A549 (cell line): ENCODE data around the gene EML2. TPM values are rescaled to one million over a fixed set of nuclear protein-coding genes. Genes with fewer than 3 reads are reported as not detected.

ENCODE experiments used
- ATAC-seq, 2 experiments: fragments of 200-7000 bp in 1 of 2; fragments of >200 bp in 1 of 2; cut with Nextera tagmentation in 1 of 2; cut with Tn5 transposase in 1 of 2; 3 replicates each; pipeline versions ENCODE4 v1.8.0 to v1.9.1; 2018 to 2020; ENCODE audit warnings: mild to moderate bottlenecking in 1 of 2, moderate library complexity in 1 of 2
- CTCF ChIA-PET: fragments of 300-600 bp; sonication (Branson Sonifier 250); formaldehyde crosslinking; extraction: SDS; loops from one replicate; lab custom pipeline; 2021; ENCODE audit warnings: antibody characterized with exemption, inconsistent platforms; lab: Yijun Ruan, JAX
- POLR2A ChIA-PET: fragments of 350-600 bp; formaldehyde crosslinking; extraction: SDS; loops from one replicate; lab custom pipeline; 2021; ENCODE audit warnings: antibody characterized with exemption, inconsistent platforms; lab: Yijun Ruan, JAX
- DNase-seq, 2 experiments: peaks; one replicate each; pipeline versions ENCODE4 v3.0.0 to v3.0.0-alpha.2; 2011 to 2016; ENCODE audit warnings: low read depth in 1 of 2, low spot score in 1 of 2
- FAIRE-seq: peaks from 2 replicates; lab custom pipeline; 2011; peaks lifted over from hg19 to GRCh38; lab: Jason Lieb, UNC
- H3K27ac ChIP-seq, 2 experiments: fragments of >200 bp; sonication (Bioruptor Twin); formaldehyde crosslinking; 3 replicates each; pipeline ENCODE4 v1.5.1; 2016 to 2017
- H3K4me1 ChIP-seq: fragments of >200 bp; sonication (Bioruptor Twin); formaldehyde crosslinking; 3 replicates; pipeline ENCODE4 v1.6.1; 2016
- H3K4me2 ChIP-seq: fragments of >200 bp; sonication (Bioruptor Twin); formaldehyde crosslinking; 3 replicates; pipeline ENCODE4 v1.6.1; 2016
- H3K4me3 ChIP-seq: fragments of >200 bp; sonication (Bioruptor Twin); formaldehyde crosslinking; 3 replicates; pipeline ENCODE4 v1.5.1; 2016
- H3K9me3 ChIP-seq: fragments of >200 bp; sonication (Bioruptor Twin); formaldehyde crosslinking; 3 replicates; pipeline ENCODE4 v1.6.1; 2016
- ATOH8 ChIP-seq: fragments of 250-450 bp; sonication (Bioruptor Pico); IDR thresholded peaks from 2 replicates; pipeline ENCODE4 v1.5.0; 2020; ENCODE audit warnings: low read depth, mild to moderate bottlenecking, moderate library complexity
- CBX8 ChIP-seq: fragments of 200-600 bp; sonication (generic); IDR thresholded peaks from 2 replicates; pipeline ENCODE4 v1.6.1; 2016
- CEBPB ChIP-seq, 2 experiments: fragments of >200 bp in 1 of 2; sonication (Bioruptor Twin) in 1 of 2; formaldehyde crosslinking in 1 of 2; IDR thresholded peaks; 2 replicates each; pipeline ENCODE4 v1.6.1; 2012 to 2016
- CHD2 ChIP-seq: fragments of 150-350 bp; IDR thresholded peaks from 2 replicates; pipeline ENCODE4 v1.6.1; 2014; ENCODE audit warnings: low read length; ENCODE audit not compliant: partially characterized antibody
- CHD4 ChIP-seq: fragments of 200-600 bp; sonication (generic); IDR thresholded peaks from 2 replicates; pipeline ENCODE4 v1.6.1; 2016; ENCODE audit warnings: antibody characterized with exemption, mild to moderate bottlenecking, borderline replicate concordance
- CTCF ChIP-seq: fragments of >200 bp; sonication (Bioruptor Twin); formaldehyde crosslinking; IDR thresholded peaks from 3 replicates; pipeline ENCODE4 v1.5.1; 2016
- EHMT2 ChIP-seq: fragments of 200-600 bp; sonication (generic); IDR thresholded peaks from 2 replicates; pipeline ENCODE4 v1.6.1; 2016; ENCODE audit warnings: antibody characterized with exemption, low read depth, mild to moderate bottlenecking, moderate library complexity
- EP300 ChIP-seq, 2 experiments: fragments of >200 bp; sonication (Bioruptor Twin); formaldehyde crosslinking; IDR thresholded peaks; 2 replicates in 1 of 2; 3 replicates in 1 of 2; pipeline ENCODE4 v1.6.1; 2016 to 2017
- ESRRA ChIP-seq: fragments of 150-350 bp; IDR thresholded peaks from 2 replicates; pipeline ENCODE4 v1.6.1; 2014; ENCODE audit warnings: mild to moderate bottlenecking, low read length, borderline replicate concordance
- FOSB ChIP-seq: fragments of 250-450 bp; sonication (Bioruptor Pico); IDR thresholded peaks from 2 replicates; pipeline ENCODE4 v1.5.0; 2020; ENCODE audit warnings: mild to moderate bottlenecking, moderate library complexity
- FOSL2 ChIP-seq, 2 experiments: fragments of 450-650 bp in 1 of 2; fragments of >200 bp in 1 of 2; sonication (Bioruptor Twin) in 1 of 2; formaldehyde crosslinking; IDR thresholded peaks; 2 replicates each; pipeline versions ENCODE4 v1.5.0 to v1.6.1; 2016 to 2020; ENCODE audit warnings: mild to moderate bottlenecking in 1 of 2, moderate library complexity in 1 of 2
- GATA3 ChIP-seq: IDR thresholded peaks from 2 replicates; pipeline ENCODE4 v1.6.1; 2012; ENCODE audit warnings: borderline replicate concordance
- HOXA7 ChIP-seq: fragments of 250-450 bp; sonication (Bioruptor Pico); IDR thresholded peaks from 2 replicates; pipeline ENCODE4 v1.5.0; 2020; ENCODE audit warnings: mild to moderate bottlenecking, moderate library complexity
- HOXB5 ChIP-seq: fragments of 250-450 bp; sonication (Bioruptor Pico); IDR thresholded peaks from 2 replicates; pipeline ENCODE4 v1.5.0; 2020; ENCODE audit warnings: mild to moderate bottlenecking, moderate library complexity
- JUN ChIP-seq, 2 experiments: fragments of >200 bp; sonication (Bioruptor Twin); formaldehyde crosslinking; IDR thresholded peaks; 2 replicates in 1 of 2; 3 replicates in 1 of 2; pipeline ENCODE4 v1.6.1; 2016 to 2017
- JUNB ChIP-seq: fragments of >200 bp; sonication (Bioruptor Twin); formaldehyde crosslinking; IDR thresholded peaks from 2 replicates; pipeline ENCODE4 v1.6.1; 2016
- MAFK ChIP-seq: fragments of 450-650 bp; IDR thresholded peaks from 2 replicates; pipeline ENCODE4 v1.6.1; 2014; ENCODE audit not compliant: partially characterized antibody
- MAZ ChIP-seq: fragments of 150-350 bp; IDR thresholded peaks from 2 replicates; pipeline ENCODE4 v1.6.1; 2014; ENCODE audit warnings: antibody characterized with exemption, low read depth, low read length, borderline replicate concordance
- MYC ChIP-seq: IDR thresholded peaks from 2 replicates; pipeline ENCODE4 v1.6.1; 2012; ENCODE audit warnings: mild to moderate bottlenecking, inconsistent platforms, low read length, improper control_type of control experiment, borderline replicate concordance
- PBX3 ChIP-seq: IDR thresholded peaks from 2 replicates; pipeline ENCODE4 v1.6.1; 2012
- POLR2A ChIP-seq: IDR thresholded peaks from 2 replicates; pipeline ENCODE4 v1.6.1; 2012; ENCODE audit warnings: mild to moderate bottlenecking, low read length
- RARB ChIP-seq: fragments of 250-450 bp; sonication (Bioruptor Pico); IDR thresholded peaks from 2 replicates; pipeline ENCODE4 v1.8.0; 2021; ENCODE audit warnings: mild to moderate bottlenecking, moderate library complexity
- RNF2 ChIP-seq: fragments of 200-600 bp; sonication (generic); IDR thresholded peaks from 2 replicates; pipeline ENCODE4 v1.6.1; 2016; ENCODE audit warnings: low read depth, mild to moderate bottlenecking, antibody characterized with exemption, moderate library complexity, borderline replicate concordance
- TFCP2L1 ChIP-seq: fragments of 250-450 bp; sonication (Bioruptor Pico); IDR thresholded peaks from 2 replicates; pipeline ENCODE4 v1.5.0; 2021; ENCODE audit warnings: mild to moderate bottlenecking
- ZFP36 ChIP-seq: fragments of 450-650 bp; IDR thresholded peaks from 2 replicates; pipeline ENCODE4 v1.6.1; 2014; ENCODE audit warnings: borderline replicate concordance; ENCODE audit not compliant: partially characterized antibody
- ZNF302 ChIP-seq: fragments of 250-450 bp; sonication (Bioruptor Pico); IDR thresholded peaks from 2 replicates; pipeline ENCODE4 v1.9.0; 2021; ENCODE audit warnings: inconsistent platforms, mild to moderate bottlenecking, moderate library complexity
- ZSCAN20 ChIP-seq: fragments of 250-450 bp; sonication (Bioruptor Pico); IDR thresholded peaks from 2 replicates; pipeline ENCODE4 v1.8.0; 2022; ENCODE audit warnings: mild to moderate bottlenecking, moderate library complexity
- WGBS: methylation state at CpG from one replicate; pipeline ENCODE4 v1.1.6; 2017; ENCODE audit errors: missing lambda C conversion rate; 5-methylcytosine and 5-hydroxymethylcytosine counted together
- polyA plus RNA-seq, 4 experiments: library from polyadenylated mRNA; depleted of rRNA in 3 of 4; stranded (reverse); fragments of >200 nt; fragmentation: RNase III in 1 of 4; extraction: RNeasy Plus Mini Kit Qiagen cat#74134 plus additional on column Dnase treatment in 1 of 4; gene quantifications; 2 replicates in 3 of 4; 3 replicates in 1 of 4; pipeline ENCODE4 v1.2.3, GENCODE V29; 2011 to 2017

EML2 gene
- polyA plus RNA-seq, 2 of the 4 experiments (the other 2 are of a cell fraction), result 22.7 to 25.9 TPM

GRCh38 chr19:45577111-45577905, 61.9 kb downstream of the EML2 start (continued):
- peak in 1 of 2 experiments; percentile 8; a peak in 1 of 4 replicates for TF ChIP-seq CEBPB (IDR thresholded peaks at IDR 0.05)
- no peak for TF ChIP-seq ZSCAN20 (CRISPR knock-in tag)
- TF ChIP-seq GATA3, result peak; percentile 49; the same call in 1 of the 2 replicates
- no peak for TF ChIP-seq CBX8
- TF ChIP-seq MAFK, result peak; percentile 86
- peak in 1 of 2 experiments; percentile 38; a peak in 1 of 5 replicates for TF ChIP-seq EP300 (IDR thresholded peaks at IDR 0.05)
- 0 out of 2 replicates have a peak, but pooled peaks have one; percentile 42 for TF ChIP-seq FOSL2 (IDR thresholded peaks at IDR 0.05)
- TF ChIP-seq FOSL2 (CRISPR knock-in tag; IDR thresholded peaks at IDR 0.05), result peak; percentile 89
- no peak for TF ChIP-seq RNF2
- TF ChIP-seq CHD2, result peak; percentile 30
- no peak; the same call in 1 of the 2 replicates for TF ChIP-seq ATOH8 (CRISPR knock-in tag)
- no peak for TF ChIP-seq ZFP36
- no peak for TF ChIP-seq ZNF302 (CRISPR knock-in tag)
- peak; percentile 66 to 74; a peak in 4 of 5 replicates for TF ChIP-seq JUN (IDR thresholded peaks at IDR 0.05)
- TF ChIP-seq HOXA7, result no peak
- no peak for TF ChIP-seq ESRRA
- TF ChIP-seq POLR2A, result no peak
- no peak for TF ChIP-seq FOSB
- TF ChIP-seq RARB (CRISPR knock-in tag), result peak; percentile 29; the same call in 1 of the 2 replicates
- no peak for TF ChIP-seq EHMT2
- peak; percentile 77 for TF ChIP-seq PBX3
- no peak; the same call in 1 of the 2 replicates for TF ChIP-seq HOXB5 (CRISPR knock-in tag)
- no peak for TF ChIP-seq MYC
- no peak for TF ChIP-seq MAZ
- no peak for TF ChIP-seq CTCF
- TF ChIP-seq JUNB, result peak; percentile 76
- no peak for TF ChIP-seq TFCP2L1
- TF ChIP-seq, all 56 proteins: peak for 14

- FAIRE-seq (peak; percentile 76), ATAC-seq (peak in 1 of 2 experiments; percentile 37; a peak in 3 of 6 replicates), DNase-seq (no peak)
- WGBS, result 51% methylated on average over 3 of the region's 3 CpGs
- peak overlapping the region; percentile 78 for H3K4me2 ChIP-seq
- H3K27ac ChIP-seq, result peak overlapping the region; percentile 79 to 85
- no peak overlapping the region for H3K4me3 ChIP-seq
- H3K4me1 ChIP-seq, result peaks cover 47% of the 10 kb centered on the region
- ChIA-PET POLR2A (interaction anchor here (1.0 to 1.9 kb wide), 2 partner anchors 65 to 94 kb away, joined by 3 to 10 read pairs; no protein-coding TSS in a partner anchor), CTCF (interaction anchor here (1.0 to 6.4 kb wide), 8 partner anchors 9 to 149 kb away, joined by 3 to 46 read pairs (median 5); no protein-coding TSS in a partner anchor)
- no peak for TF ChIP-seq CBX8
- no peak for TF ChIP-seq GATA3
- TF ChIP-seq ZFP36, result no peak
- no peak for TF ChIP-seq CHD4
- peaks cover 2% of the 10 kb centered on the region; the same call in 1 of the 3 replicates for H3K9me3 ChIP-seq
Measured at GRCh38 chr19:45576682-45577081, 62.5 kb downstream of the EML2 start.
